ENCODE data around the gene TRA2A.

- no peak for TF ChIP-seq CBFA2T2 (conservative IDR thresholded peaks at IDR 0.05)
- TF ChIP-seq SMARCA5 (IDR thresholded peaks at IDR 0.05): no peak
- TF ChIP-seq JUND (IDR thresholded peaks at IDR 0.05; ENCODE audit: borderline replicate concordance, low read depth, low read length): no peak
- no peak for TF ChIP-seq JUND (tag; IDR thresholded peaks at IDR 0.05; ENCODE audit: borderline replicate concordance, low read depth, low read length)
- TF ChIP-seq CTCF (IDR thresholded peaks at IDR 0.05 in 2 of 3, conservative IDR thresholded peaks at IDR 0.05 in 1 of 3; ENCODE audit: insufficient read depth in 2 of 3, low read depth in 1 of 3, low read length in 3 of 3): no peak
- TF ChIP-seq GATAD2B (IDR thresholded peaks at IDR 0.05; ENCODE audit: borderline replicate concordance): no peak
- no peak for TF ChIP-seq JUNB (CRISPR knock-in tag; conservative IDR thresholded peaks at IDR 0.05)
- no peak for TF ChIP-seq E2F5 (CRISPR knock-in tag; IDR thresholded peaks at IDR 0.05)
- TF ChIP-seq ZNF224 (CRISPR knock-in tag; IDR thresholded peaks at IDR 0.05): no peak
- no peak for TF ChIP-seq REST (IDR thresholded peaks at IDR 0.05; ENCODE audit: borderline replicate concordance)
- TF ChIP-seq REST (CRISPR knock-in tag; IDR thresholded peaks at IDR 0.05; ENCODE audit: low read depth): no peak
These were observed 75.7 kb downstream of the TRA2A start for GRCh38 chr7:23456093-23456492.

All from K562 (cell line).